Activated T-helper 17 cell treated with anti-CD3 and anti-CD28 coated beads, Interleukin-2, amount 50 U/mL, for 72 hours (primary cell): ENCODE results near the gene TMCC3. TPM values are rescaled to one million over a fixed set of nuclear protein-coding genes. Genes with fewer than 3 reads are reported as not detected.
A peak's percentile ranks its signal among the peaks of the same experiment; 100 is the strongest.

Experiments
- ATAC-seq: fragments of 150-1000 bp; cut with Tn5 transposase; replicated peaks from 2 replicates; pipeline ENCODE4 v1.10.0; 2021; ENCODE audit warnings: mild to moderate bottlenecking, moderate library complexity
- H3K27ac Mint-ChIP-seq: one replicate; pipeline ENCODE4 v1.8.0; 2022; ENCODE audit warnings: mixed read lengths
- H3K27me3 Mint-ChIP-seq: one replicate; pipeline ENCODE4 v1.8.0; 2022; ENCODE audit warnings: mixed read lengths
- H3K36me3 Mint-ChIP-seq: one replicate; pipeline ENCODE4 v1.8.0; 2022; ENCODE audit warnings: low read depth, mild to moderate bottlenecking, mixed read lengths
- H3K4me1 Mint-ChIP-seq: one replicate; pipeline ENCODE4 v1.8.0; 2022; ENCODE audit warnings: mixed read lengths
- H3K4me3 Mint-ChIP-seq: one replicate; pipeline ENCODE4 v1.8.0; 2022; ENCODE audit warnings: mild to moderate bottlenecking, mixed read lengths
- H3K9me3 Mint-ChIP-seq: one replicate; pipeline ENCODE4 v1.8.0; 2022; ENCODE audit warnings: mixed read lengths
- total RNA-seq, 2 donors: library from RNA; stranded (reverse); gene quantifications; one replicate each; pipeline ENCODE4 v1.2.3, GENCODE V29; 2022

Gene TMCC3
- total RNA-seq, 2 donors from 2014 or later, result 0.63 to 1.0 TPM

GRCh38 chr12:94678849-94679248 is 28.5 kb upstream of the TMCC3 start:
- no peak for ATAC-seq
- H3K36me3 Mint-ChIP-seq, result no peaks in the 10 kb centered on the region
- no peak overlapping the region for H3K27ac Mint-ChIP-seq
- H3K27me3 Mint-ChIP-seq, result peaks cover 4% of the 10 kb centered on the region
- H3K9me3 Mint-ChIP-seq, result no peaks in the 10 kb centered on the region
- H3K4me1 Mint-ChIP-seq, result peaks cover 13% of the 10 kb centered on the region
- no peak overlapping the region for H3K4me3 Mint-ChIP-seq

- ATAC-seq, result no peak
- peaks cover 4% of the 10 kb centered on the region for H3K27me3 Mint-ChIP-seq
- H3K9me3 Mint-ChIP-seq, result no peaks in the 10 kb centered on the region
- no peaks in the 10 kb centered on the region for H3K36me3 Mint-ChIP-seq
- peaks cover 13% of the 10 kb centered on the region for H3K4me1 Mint-ChIP-seq
- H3K27ac Mint-ChIP-seq, result no peak overlapping the region
- H3K4me3 Mint-ChIP-seq, result no peak overlapping the region
Observed at GRCh38 chr12:94678379-94678778, 28.0 kb upstream of the TMCC3 start.

- peak; percentile 35 for ATAC-seq
- H3K36me3 Mint-ChIP-seq, result no peaks in the 10 kb centered on the region
- H3K27ac Mint-ChIP-seq, result no peak overlapping the region
- H3K27me3 Mint-ChIP-seq, result peaks cover 4% of the 10 kb centered on the region
- H3K4me3 Mint-ChIP-seq, result no peak overlapping the region
- no peaks in the 10 kb centered on the region for H3K9me3 Mint-ChIP-seq
- H3K4me1 Mint-ChIP-seq, result peaks cover 13% of the 10 kb centered on the region
Observed at GRCh38 chr12:94677778-94678177, 27.4 kb upstream of the TMCC3 start.

- Mint-ChIP-seq H3K9me3 (no peaks in the 10 kb centered on the region), H3K4me1 (peaks cover 13% of the 10 kb centered on the region), H3K27me3 (peaks cover 4% of the 10 kb centered on the region), H3K36me3 (no peaks in the 10 kb centered on the region), H3K4me3 (no peak overlapping the region), H3K27ac (peak overlapping the region; percentile 61)
- ATAC-seq, result no peak
Observed at GRCh38 chr12:94676922-94677321, 26.6 kb upstream of the TMCC3 start.

GRCh38 chr12:94676031-94676641 is 25.8 kb upstream of the TMCC3 start:
- Mint-ChIP-seq H3K27me3 (peaks cover 4% of the 10 kb centered on the region), H3K4me1 (peaks cover 13% of the 10 kb centered on the region), H3K27ac (peak overlapping the region; percentile 61), H3K9me3 (no peaks in the 10 kb centered on the region), H3K4me3 (peak overlapping the region; percentile 41), H3K36me3 (no peaks in the 10 kb centered on the region)
- ATAC-seq, result peak; percentile 82

- Mint-ChIP-seq H3K4me3 (no peak overlapping the region), H3K27me3 (peaks cover 4% of the 10 kb centered on the region), H3K36me3 (no peaks in the 10 kb centered on the region), H3K9me3 (no peaks in the 10 kb centered on the region), H3K4me1 (peaks cover 13% of the 10 kb centered on the region), H3K27ac (no peak overlapping the region)
- ATAC-seq, result no peak
Observed at GRCh38 chr12:94674835-94675234, 24.5 kb upstream of the TMCC3 start.

GRCh38 chr12:94674051-94674451 is 23.7 kb upstream of the TMCC3 start:
- H3K27me3 Mint-ChIP-seq, result peaks cover 4% of the 10 kb centered on the region
- H3K9me3 Mint-ChIP-seq, result no peaks in the 10 kb centered on the region
- no peaks in the 10 kb centered on the region for H3K36me3 Mint-ChIP-seq
- no peak for ATAC-seq
- no peak overlapping the region for H3K27ac Mint-ChIP-seq
- no peak overlapping the region for H3K4me3 Mint-ChIP-seq
- peaks cover 13% of the 10 kb centered on the region for H3K4me1 Mint-ChIP-seq

GRCh38 chr12:94673496-94673895 is 23.1 kb upstream of the TMCC3 start:
- no peak for ATAC-seq
- Mint-ChIP-seq H3K27ac (no peak overlapping the region), H3K36me3 (no peaks in the 10 kb centered on the region), H3K9me3 (no peaks in the 10 kb centered on the region), H3K4me1 (peaks cover 13% of the 10 kb centered on the region), H3K4me3 (no peak overlapping the region), H3K27me3 (peaks cover 4% of the 10 kb centered on the region)

GRCh38 chr12:94671917-94672316 is 21.6 kb upstream of the TMCC3 start:
- H3K27me3 Mint-ChIP-seq, result peaks cover 4% of the 10 kb centered on the region
- H3K9me3 Mint-ChIP-seq, result no peaks in the 10 kb centered on the region
- H3K27ac Mint-ChIP-seq, result no peak overlapping the region
- H3K36me3 Mint-ChIP-seq, result no peaks in the 10 kb centered on the region
- no peak for ATAC-seq
- peaks cover 13% of the 10 kb centered on the region for H3K4me1 Mint-ChIP-seq
- H3K4me3 Mint-ChIP-seq, result no peak overlapping the region

GRCh38 chr12:94670898-94671297 is 20.5 kb upstream of the TMCC3 start:
- no peak overlapping the region for H3K27ac Mint-ChIP-seq
- H3K4me3 Mint-ChIP-seq, result no peak overlapping the region
- peaks cover 4% of the 10 kb centered on the region for H3K27me3 Mint-ChIP-seq
- no peak for ATAC-seq
- H3K36me3 Mint-ChIP-seq, result no peaks in the 10 kb centered on the region
- H3K9me3 Mint-ChIP-seq, result no peaks in the 10 kb centered on the region
- peaks cover 7% of the 10 kb centered on the region for H3K4me1 Mint-ChIP-seq

- ATAC-seq, result no peak
- H3K9me3 Mint-ChIP-seq, result no peaks in the 10 kb centered on the region
- H3K27ac Mint-ChIP-seq, result no peak overlapping the region
- no peaks in the 10 kb centered on the region for H3K36me3 Mint-ChIP-seq
- peaks cover 4% of the 10 kb centered on the region for H3K4me1 Mint-ChIP-seq
- H3K27me3 Mint-ChIP-seq, result peaks cover 4% of the 10 kb centered on the region
- no peak overlapping the region for H3K4me3 Mint-ChIP-seq
Observed at GRCh38 chr12:94670075-94670474, 19.7 kb upstream of the TMCC3 start.

- Mint-ChIP-seq H3K27ac (no peak overlapping the region), H3K27me3 (no peaks in the 10 kb centered on the region)
Observed at GRCh38 chr12:94667031-94667540, 16.7 kb upstream of the TMCC3 start.

GRCh38 chr12:94666158-94666557 is 15.8 kb upstream of the TMCC3 start:
- H3K4me1 Mint-ChIP-seq, result no peaks in the 10 kb centered on the region
- no peaks in the 10 kb centered on the region for H3K9me3 Mint-ChIP-seq
- no peak overlapping the region for H3K4me3 Mint-ChIP-seq
- H3K27me3 Mint-ChIP-seq, result no peaks in the 10 kb centered on the region
- ATAC-seq, result no peak
- H3K27ac Mint-ChIP-seq, result no peak overlapping the region
- no peaks in the 10 kb centered on the region for H3K36me3 Mint-ChIP-seq

More at GRCh38 chr12:94667031-94667540, 16.7 kb upstream of the TMCC3 start:
- ATAC-seq, result no peak
- H3K4me3 Mint-ChIP-seq, result no peak overlapping the region
- H3K9me3 Mint-ChIP-seq, result no peaks in the 10 kb centered on the region
- H3K36me3 Mint-ChIP-seq, result no peaks in the 10 kb centered on the region
- no peaks in the 10 kb centered on the region for H3K4me1 Mint-ChIP-seq

GRCh38 chr12:94663702-94664101 is 13.3 kb upstream of the TMCC3 start:
- no peak for ATAC-seq

GRCh38 chr12:94663071-94663470 is 12.7 kb upstream of the TMCC3 start:
- no peak for ATAC-seq

More at GRCh38 chr12:94663702-94664101, 13.3 kb upstream of the TMCC3 start:
- no peaks in the 10 kb centered on the region for H3K36me3 Mint-ChIP-seq
- H3K4me3 Mint-ChIP-seq, result no peak overlapping the region
- no peaks in the 10 kb centered on the region for H3K9me3 Mint-ChIP-seq
- no peak overlapping the region for H3K27ac Mint-ChIP-seq
- no peaks in the 10 kb centered on the region for H3K4me1 Mint-ChIP-seq
- H3K27me3 Mint-ChIP-seq, result peaks cover 3% of the 10 kb centered on the region

More at GRCh38 chr12:94663071-94663470, 12.7 kb upstream of the TMCC3 start:
- H3K4me3 Mint-ChIP-seq, result no peak overlapping the region
- no peaks in the 10 kb centered on the region for H3K4me1 Mint-ChIP-seq
- H3K9me3 Mint-ChIP-seq, result no peaks in the 10 kb centered on the region
- peaks cover 3% of the 10 kb centered on the region for H3K27me3 Mint-ChIP-seq
- no peak overlapping the region for H3K27ac Mint-ChIP-seq
- no peaks in the 10 kb centered on the region for H3K36me3 Mint-ChIP-seq
